ENCODE data around the gene CDC42BPB. TPM values are rescaled to one million over a fixed set of nuclear protein-coding genes. Genes with fewer than 3 reads are reported as not detected.

CDC42BPB gene
- total RNA-seq, 4 donors from 2014 or later: 80.6 to 157 (median 118) TPM

GRCh38 chr14:102931580-102932285 is 125.6 kb downstream of the CDC42BPB start:
- H3K36me3 ChIP-seq: no peaks in the 10 kb centered on the region
- H3K4me3 ChIP-seq: no peak overlapping the region
- no peak for TF ChIP-seq POLR2A (IDR thresholded peaks at IDR 0.05)
- TF ChIP-seq CTCF (IDR thresholded peaks at IDR 0.05): no peak
- H3K27ac ChIP-seq: no peak overlapping the region
- no peak for DNase-seq
- no peaks in the 10 kb centered on the region for H3K9me3 ChIP-seq
- H3K4me1 ChIP-seq: peaks cover 7 to 27% of the 10 kb centered on the region in 2 donors
- intact Hi-C loops (cut with DNase I; ENCODE audit: low total_unique reads): no loop called here
- H3K27me3 ChIP-seq: peaks cover 9 to 30% of the 10 kb centered on the region in 2 donors

- Histone ChIP-seq H3K27me3 (peaks cover 9 to 30% of the 10 kb centered on the region in 2 donors), H3K27ac (no peak overlapping the region), H3K4me1 (peaks cover 7 to 27% of the 10 kb centered on the region in 2 donors), H3K36me3 (no peaks in the 10 kb centered on the region), H3K4me3 (no peak overlapping the region), H3K9me3 (no peaks in the 10 kb centered on the region)
- TF ChIP-seq POLR2A (IDR thresholded peaks at IDR 0.05) (no peak), CTCF (IDR thresholded peaks at IDR 0.05) (no peak)
- intact Hi-C loops (cut with DNase I; ENCODE audit: low total_unique reads): no loop called here
- no peak for DNase-seq
Measured at GRCh38 chr14:102930753-102931579, 126.4 kb downstream of the CDC42BPB start.

GRCh38 chr14:102930138-102930752 is 127.1 kb downstream of the CDC42BPB start:
- TF ChIP-seq CTCF (IDR thresholded peaks at IDR 0.05) (no peak), POLR2A (IDR thresholded peaks at IDR 0.05) (no peak)
- H3K27me3 ChIP-seq: peaks cover 9 to 30% of the 10 kb centered on the region in 2 donors
- no peaks in the 10 kb centered on the region for H3K9me3 ChIP-seq
- H3K4me1 ChIP-seq: peaks cover 7 to 27% of the 10 kb centered on the region in 2 donors
- DNase-seq: no peak
- intact Hi-C loops (cut with DNase I; ENCODE audit: low total_unique reads): no loop called here
- no peaks in the 10 kb centered on the region for H3K36me3 ChIP-seq
- no peak overlapping the region for H3K27ac ChIP-seq
- peak overlapping the region in 1 of 2 donors; percentile 33 for H3K4me3 ChIP-seq

GRCh38 chr14:102929241-102930137 is 127.9 kb downstream of the CDC42BPB start:
- H3K4me3 ChIP-seq: peak overlapping the region in 1 of 2 donors; percentile 33
- DNase-seq: no peak
- H3K27ac ChIP-seq: no peak overlapping the region
- H3K36me3 ChIP-seq: no peaks in the 10 kb centered on the region
- no peaks in the 10 kb centered on the region for H3K9me3 ChIP-seq
- peaks cover 11 to 30% of the 10 kb centered on the region in 2 donors for H3K27me3 ChIP-seq
- peaks cover 7 to 27% of the 10 kb centered on the region in 2 donors for H3K4me1 ChIP-seq
- TF ChIP-seq CTCF (IDR thresholded peaks at IDR 0.05): no peak
- TF ChIP-seq POLR2A (IDR thresholded peaks at IDR 0.05): no peak
- intact Hi-C loops (cut with DNase I; ENCODE audit: low total_unique reads): no loop called here
